CD4-positive, alpha-beta memory T cell (primary cell): ENCODE measurements around the gene DNAH1. TPM values are rescaled to one million over a fixed set of nuclear protein-coding genes. Genes with fewer than 3 reads are reported as not detected.

ENCODE experiments used
- CTCF ChIA-PET: fragments of 350-600 bp; sonication (Branson Sonifier 250); formaldehyde crosslinking; loops from one replicate; lab custom pipeline; 2021; ENCODE audit warnings: inconsistent platforms; ENCODE audit not compliant: partially characterized antibody; lab: Charles Lee
- POLR2A ChIA-PET: fragments of 350-600 bp; sonication (Branson Sonifier 250); formaldehyde crosslinking; loops from one replicate; lab custom pipeline; 2021; ENCODE audit not compliant: partially characterized antibody; lab: Charles Lee
- DNase-seq, 5 donors: peaks; one replicate each; pipeline versions ENCODE4 v3.0.0 to v3.0.0-alpha.2; 2020 to 2022; ENCODE audit warnings: mixed read lengths in 1 of 5
- H3K27ac ChIP-seq: one replicate; pipeline ENCODE4 v1.7.0; 2013; ENCODE audit warnings: low read depth, low read length
- H3K27me3 ChIP-seq: 2 replicates; pipeline ENCODE4 v1.7.0; 2013; ENCODE audit warnings: mild to moderate bottlenecking, low read length, moderate library complexity; ENCODE audit not compliant: insufficient read depth
- H3K36me3 ChIP-seq: 2 replicates; pipeline ENCODE4 v1.7.0; 2013; ENCODE audit warnings: mild to moderate bottlenecking, low read length, moderate library complexity; ENCODE audit not compliant: insufficient read depth
- H3K4me1 ChIP-seq: 2 replicates; pipeline ENCODE4 v1.7.0; 2013; ENCODE audit warnings: mild to moderate bottlenecking, low read length, moderate library complexity; ENCODE audit not compliant: insufficient read depth
- H3K4me3 ChIP-seq, 2 donors: one replicate each; pipeline ENCODE4 v1.7.0; 2013; ENCODE audit warnings: low read length in 2 of 2, mild to moderate bottlenecking in 1 of 2
- H3K9me3 ChIP-seq, 2 donors: one replicate each; pipeline ENCODE4 v1.7.0; 2013; ENCODE audit warnings: low read length in 2 of 2, control low read depth in 1 of 2; ENCODE audit not compliant: control insufficient read depth in 1 of 2
- H3K27ac Mint-ChIP-seq, 7 donors: one replicate each; pipeline ENCODE4 v1.8.0; 2020 to 2021; ENCODE audit warnings: mixed read lengths in 7 of 7, mild to moderate bottlenecking in 6 of 7, inconsistent platforms in 3 of 7, moderate library complexity in 3 of 7
- H3K27me3 Mint-ChIP-seq, 2 donors: one replicate each; pipeline ENCODE4 v1.8.0; 2020 to 2021; ENCODE audit warnings: mixed read lengths in 2 of 2
- H3K36me3 Mint-ChIP-seq, 2 donors: one replicate each; pipeline ENCODE4 v1.8.0; 2020 to 2021; ENCODE audit warnings: mixed read lengths in 2 of 2, inconsistent platforms in 1 of 2, mild to moderate bottlenecking in 1 of 2
- H3K4me1 Mint-ChIP-seq, 4 donors: one replicate each; pipeline ENCODE4 v1.8.0; 2020 to 2021; ENCODE audit warnings: mixed read lengths in 4 of 4, mild to moderate bottlenecking in 1 of 4
- H3K4me3 Mint-ChIP-seq, 8 donors: one replicate each; pipeline ENCODE4 v1.8.0; 2020 to 2021; ENCODE audit warnings: mixed read lengths in 8 of 8, mild to moderate bottlenecking in 7 of 8, moderate library complexity in 6 of 8, inconsistent platforms in 3 of 8
- H3K9me3 Mint-ChIP-seq, 8 donors: one replicate each; pipeline ENCODE4 v1.8.0; 2020 to 2021; ENCODE audit warnings: mixed read lengths in 8 of 8, mild to moderate bottlenecking in 5 of 8, inconsistent platforms in 3 of 8, moderate library complexity in 1 of 8
- intact Hi-C: fragments of 100-400 bp; cut with micrococcal nuclease; formaldehyde crosslinking; loops from one replicate; pipeline ENCODE4 v1.15.1; 2023
- polyA plus RNA-seq, 2 donors: library from polyadenylated mRNA; unstranded; fragments of 300-500 nt; fragmentation: Illumina TruSeq; gene quantifications; one replicate each; pipeline ENCODE4 v1.2.3, GENCODE V29; 2021
- total RNA-seq, 2 experiments: library from RNA; stranded (reverse); gene quantifications; one replicate each; pipeline ENCODE4 v1.2.3, GENCODE V29; 2021

The DNAH1 gene
- total and polyA plus RNA-seq, 4 experiments from 2014 or later, result 0.02 to 49.8 (median 23.1) TPM

- H3K9me3 ChIP-seq, result no peaks in the 10 kb centered on the region
- no peaks in the 10 kb centered on the region for H3K4me1 ChIP-seq
- Mint-ChIP-seq H3K27ac (no peak overlapping the region), H3K36me3 (peaks cover 21 to 55% of the 10 kb centered on the region in 2 donors), H3K27me3 (no peaks in the 10 kb centered on the region), H3K9me3 (no peaks in the 10 kb centered on the region), H3K4me1 (no peaks in the 10 kb centered on the region), H3K4me3 (no peak overlapping the region)
- intact Hi-C loops, result no loop called here
- DNase-seq, result no peak
- no peaks in the 10 kb centered on the region for H3K27me3 ChIP-seq
- no peak overlapping the region for H3K27ac ChIP-seq
- H3K4me3 ChIP-seq, result no peak overlapping the region
- ChIA-PET POLR2A (no interaction called here), CTCF (no interaction called here)
- peaks cover 30% of the 10 kb centered on the region for H3K36me3 ChIP-seq
Measured at GRCh38 chr3:52357151-52358080, 41.3 kb downstream of the DNAH1 start.

- Mint-ChIP-seq H3K4me1 (no peaks in the 10 kb centered on the region), H3K36me3 (peaks cover 20 to 56% of the 10 kb centered on the region in 2 donors), H3K9me3 (no peaks in the 10 kb centered on the region), H3K4me3 (no peak overlapping the region), H3K27ac (peak overlapping the region in 1 of 7 donors; percentile 41), H3K27me3 (no peaks in the 10 kb centered on the region)
- no peak for DNase-seq
- ChIA-PET CTCF (no interaction called here), POLR2A (no interaction called here)
- Histone ChIP-seq H3K27me3 (no peaks in the 10 kb centered on the region), H3K9me3 (no peaks in the 10 kb centered on the region), H3K27ac (no peak overlapping the region), H3K36me3 (peaks cover 30% of the 10 kb centered on the region), H3K4me1 (no peaks in the 10 kb centered on the region), H3K4me3 (no peak overlapping the region)
- intact Hi-C loops, result no loop called here
Measured at GRCh38 chr3:52358362-52358940, 42.3 kb downstream of the DNAH1 start.

GRCh38 chr3:52359116-52359855 lies 43.2 kb downstream of the DNAH1 start:
- DNase-seq, result no peak
- CTCF ChIA-PET, result no interaction called here
- H3K4me3 ChIP-seq, result no peak overlapping the region
- H3K27me3 ChIP-seq, result no peaks in the 10 kb centered on the region
- Mint-ChIP-seq H3K4me1 (no peaks in the 10 kb centered on the region), H3K27me3 (no peaks in the 10 kb centered on the region), H3K27ac (peak overlapping the region in 3 of 7 donors; percentile 24 to 83 (median 82)), H3K9me3 (no peaks in the 10 kb centered on the region), H3K4me3 (no peak overlapping the region), H3K36me3 (peaks cover 26 to 60% of the 10 kb centered on the region in 2 donors)
- intact Hi-C loops, result no loop called here
- H3K9me3 ChIP-seq, result no peaks in the 10 kb centered on the region
- H3K36me3 ChIP-seq, result peaks cover 24% of the 10 kb centered on the region
- no peaks in the 10 kb centered on the region for H3K4me1 ChIP-seq
- POLR2A ChIA-PET, result no interaction called here
- H3K27ac ChIP-seq, result no peak overlapping the region

GRCh38 chr3:52361011-52361410 lies 44.9 kb downstream of the DNAH1 start:
- ChIA-PET CTCF (interaction anchor here (0.9 kb wide), 1 partner anchor 22 kb away, joined by 3 read pairs; no protein-coding TSS in a partner anchor), POLR2A (no interaction called here)
- H3K36me3 Mint-ChIP-seq, result peaks cover 28 to 59% of the 10 kb centered on the region in 2 donors
- H3K27ac Mint-ChIP-seq, result no peak overlapping the region
- H3K9me3 Mint-ChIP-seq, result no peaks in the 10 kb centered on the region
- H3K27me3 ChIP-seq, result no peaks in the 10 kb centered on the region
- no peak for DNase-seq
- no peaks in the 10 kb centered on the region for H3K9me3 ChIP-seq
- no peak overlapping the region for H3K4me3 ChIP-seq
- intact Hi-C loops, result no loop called here
- no peak overlapping the region for H3K27ac ChIP-seq
- no peaks in the 10 kb centered on the region for H3K27me3 Mint-ChIP-seq
- H3K4me3 Mint-ChIP-seq, result no peak overlapping the region
- H3K4me1 ChIP-seq, result no peaks in the 10 kb centered on the region
- H3K36me3 ChIP-seq, result peaks cover 22% of the 10 kb centered on the region
- no peaks in the 10 kb centered on the region for H3K4me1 Mint-ChIP-seq

GRCh38 chr3:52361454-52361853 lies 45.3 kb downstream of the DNAH1 start:
- H3K27me3 Mint-ChIP-seq, result no peaks in the 10 kb centered on the region
- no peak for DNase-seq
- CTCF ChIA-PET, result interaction anchor here (0.9 kb wide), 1 partner anchor 22 kb away, joined by 3 read pairs; no protein-coding TSS in a partner anchor
- POLR2A ChIA-PET, result no interaction called here
- H3K4me3 Mint-ChIP-seq, result no peak overlapping the region
- H3K36me3 ChIP-seq, result peaks cover 20% of the 10 kb centered on the region
- intact Hi-C loops, result no loop called here
- no peak overlapping the region for H3K4me3 ChIP-seq
- no peak overlapping the region for H3K27ac ChIP-seq
- H3K36me3 Mint-ChIP-seq, result peaks cover 26 to 59% of the 10 kb centered on the region in 2 donors
- no peaks in the 10 kb centered on the region for H3K27me3 ChIP-seq
- no peaks in the 10 kb centered on the region for H3K4me1 ChIP-seq
- H3K27ac Mint-ChIP-seq, result no peak overlapping the region
- no peaks in the 10 kb centered on the region for H3K9me3 ChIP-seq
- no peaks in the 10 kb centered on the region for H3K9me3 Mint-ChIP-seq
- no peaks in the 10 kb centered on the region for H3K4me1 Mint-ChIP-seq

GRCh38 chr3:52361898-52362297 lies 45.8 kb downstream of the DNAH1 start:
- H3K36me3 ChIP-seq, result peaks cover 20% of the 10 kb centered on the region
- ChIA-PET CTCF (no interaction called here), POLR2A (no interaction called here)
- H3K27me3 ChIP-seq, result no peaks in the 10 kb centered on the region
- H3K4me3 ChIP-seq, result no peak overlapping the region
- H3K27ac ChIP-seq, result no peak overlapping the region
- no peaks in the 10 kb centered on the region for H3K27me3 Mint-ChIP-seq
- no peaks in the 10 kb centered on the region for H3K4me1 Mint-ChIP-seq
- no peak overlapping the region for H3K4me3 Mint-ChIP-seq
- H3K27ac Mint-ChIP-seq, result no peak overlapping the region
- intact Hi-C loops, result no loop called here
- H3K9me3 Mint-ChIP-seq, result no peaks in the 10 kb centered on the region
- DNase-seq, result no peak
- no peaks in the 10 kb centered on the region for H3K9me3 ChIP-seq
- H3K36me3 Mint-ChIP-seq, result peaks cover 26 to 57% of the 10 kb centered on the region in 2 donors
- no peaks in the 10 kb centered on the region for H3K4me1 ChIP-seq
